Adipose tissue (tissue), 3 donors: ENCODE measurements around the gene DNAH7. TPM values are rescaled to one million over a fixed set of nuclear protein-coding genes. Genes with fewer than 3 reads are reported as not detected.
"Not testable (repeated sequence)": the region's sequence is repeated elsewhere in the genome, so short reads cannot be mapped to it uniquely, and the experiment has no call there.

ENCODE experiments used
- H3K27ac ChIP-seq: one replicate; pipeline ENCODE4 v1.5.1; 2013; ENCODE audit warnings: low read depth, low read length
- WGBS, 3 donors: extraction: QIAGEN DNeasy Blood & Tissue Kit; methylation state at CpG; one replicate each; pipeline ENCODE4 v1.1.7; 2013; 5-methylcytosine and 5-hydroxymethylcytosine counted together
- polyA plus RNA-seq, 3 donors: library from polyadenylated mRNA; stranded (reverse); fragments of 200-250 nt; gene quantifications; one replicate each; pipeline ENCODE4 v1.2.3, GENCODE V29; 2013
- donor health status: healthy with polysubstance abuse.
- donor health status: Bipolar disorder and iron deficiency.
- donor health status: healthy.

Gene DNAH7
- polyA plus RNA-seq, 3 donors = 0.09 to 2.3 TPM; not detected in 1

GRCh38 chr2:195711478-195711877 is 357.2 kb downstream of the DNAH7 start:
- no peak overlapping the region for H3K27ac ChIP-seq

GRCh38 chr2:195709901-195710806 is 358.5 kb downstream of the DNAH7 start:
- H3K27ac ChIP-seq = no peak overlapping the region
- 81 to 94% (median 93%) methylated on average over 2 of the region's 2 CpGs for WGBS, 3 donors

- WGBS, 3 donors = 82 to 89% (median 87%) methylated on average over 5 of the region's 5 CpGs
- H3K27ac ChIP-seq = no peak overlapping the region
Measured at GRCh38 chr2:195706161-195706900, 362.3 kb downstream of the DNAH7 start.

- no peak overlapping the region for H3K27ac ChIP-seq
- WGBS, 3 donors = 65 to 91% (median 88%) methylated on average over 3 of the region's 3 CpGs
Measured at GRCh38 chr2:195700480-195700879, 368.2 kb downstream of the DNAH7 start.

GRCh38 chr2:195697681-195698220 is 370.9 kb downstream of the DNAH7 start:
- H3K27ac ChIP-seq = no peak overlapping the region
- WGBS, 3 donors = 79 to 93% (median 92%) methylated on average over 3 of the region's 3 CpGs

GRCh38 chr2:195696012-195696411 is 372.6 kb downstream of the DNAH7 start:
- no peak overlapping the region for H3K27ac ChIP-seq
- 84 to 92% (median 86%) methylated on average over 1 of the region's 1 CpG for WGBS, 3 donors

GRCh38 chr2:195695002-195695631 is 373.5 kb downstream of the DNAH7 start:
- WGBS, 3 donors = 84 to 88% (median 88%) methylated on average over 8 of the region's 8 CpGs
- no peak overlapping the region for H3K27ac ChIP-seq

- 92 to 99% (median 97%) methylated on average over 7 of the region's 7 CpGs for WGBS, 3 donors
- no peak overlapping the region for H3K27ac ChIP-seq
Measured at GRCh38 chr2:195694553-195694952, 374.1 kb downstream of the DNAH7 start.

- not testable (repeated sequence) for H3K27ac ChIP-seq
- WGBS, 3 donors = 72 to 85% (median 79%) methylated on average over 3 of the region's 3 CpGs
Measured at GRCh38 chr2:195692531-195692930, 376.1 kb downstream of the DNAH7 start.

Other genes with a start within 250 kb of the DNAH7 start
- gene STK17B, start 102.7 kb upstream of the DNAH7 start, polyA plus RNA-seq = 10 to 100 TPM in 1 of 3 donors, 1 to 10 TPM in 2; 2.7 to 18.9 (median 8.7) TPM